Endothelial cell of umbilical vein (primary cell): Measurements from ENCODE around the gene ZMIZ2. TPM values are rescaled to one million over a fixed set of nuclear protein-coding genes. Genes with fewer than 3 reads are reported as not detected.

ENCODE experiments used
- BruUV-seq: library from RNA; stranded (reverse); fragments of 400-500 nt; replicated peaks from 2 replicates; lab custom pipeline; 2021; lab: Mats Ljungman, UMichigan
- CTCF ChIA-PET: fragments of 300-600, 350-600 bp; sonication (Branson Sonifier 250); formaldehyde crosslinking; loops from one replicate; lab custom pipeline; 2021; ENCODE audit warnings: antibody characterized with exemption, inconsistent platforms; lab: Charles Lee
- POLR2A ChIA-PET: fragments of 300-600, 350-600 bp; sonication (Branson Sonifier 250); formaldehyde crosslinking; loops from one replicate; lab custom pipeline; 2021; ENCODE audit warnings: antibody characterized with exemption, inconsistent platforms; lab: Charles Lee
- DNase-seq: peaks from one replicate; pipeline ENCODE4 v3.0.0-alpha.2; 2011; ENCODE audit warnings: low read depth, low spot score
- FAIRE-seq: peaks from 2 replicates; lab custom pipeline; 2011; peaks lifted over from hg19 to GRCh38; lab: Jason Lieb, UNC
- H2AFZ ChIP-seq: 2 replicates; pipeline ENCODE4 v1.6.0; 2012; ENCODE audit warnings: low read depth, low read length, control low read depth, inconsistent platforms
- H3K27ac ChIP-seq: 2 replicates; pipeline ENCODE4 v1.5.1; 2011; ENCODE audit warnings: low read depth, mild to moderate bottlenecking, control low read depth, low read length, moderate library complexity; ENCODE audit not compliant: insufficient read depth
- H3K27me3 ChIP-seq, 2 experiments: 2 replicates each; pipeline versions ENCODE4 v1.6.0 to v1.6.1; 2011; ENCODE audit warnings: low read length in 2 of 2, mixed read lengths in 1 of 2; ENCODE audit not compliant: control insufficient read depth in 2 of 2, insufficient read depth in 2 of 2
- H3K36me3 ChIP-seq, 2 experiments: 2 replicates in 1 of 2; 3 replicates in 1 of 2; pipeline ENCODE4 v1.5.1; 2011; ENCODE audit warnings: low read length in 2 of 2, mild to moderate bottlenecking in 1 of 2, moderate library complexity in 1 of 2; ENCODE audit not compliant: control insufficient read depth in 2 of 2, insufficient read depth in 2 of 2; ENCODE audit errors: extremely low read depth in 1 of 2
- H3K4me1 ChIP-seq: 3 replicates; pipeline ENCODE4 v1.5.1; 2011; ENCODE audit warnings: mild to moderate bottlenecking, low read length; ENCODE audit not compliant: control insufficient read depth, insufficient read depth; ENCODE audit errors: extremely low read depth
- H3K4me2 ChIP-seq: 2 replicates; pipeline ENCODE4 v1.6.1; 2011; ENCODE audit warnings: low read length, control low read depth, mixed read lengths; ENCODE audit not compliant: insufficient read depth
- H3K4me3 ChIP-seq, 3 experiments: fragments of 200-600 bp in 1 of 3; sonication (generic), shearing (Covaris generic) in 1 of 3; replicated peaks in 1 of 3; 2 replicates each; pipeline ENCODE4 v1.5.1; 2011 to 2016; ENCODE audit warnings: control low read depth in 3 of 3, low read length in 3 of 3, mild to moderate bottlenecking in 2 of 3, inconsistent platforms in 1 of 3, low read depth in 1 of 3, moderate library complexity in 1 of 3; ENCODE audit not compliant: insufficient read depth in 1 of 3
- H3K79me2 ChIP-seq: 2 replicates; pipeline ENCODE4 v1.6.0; 2012; ENCODE audit warnings: low read length, inconsistent platforms; ENCODE audit not compliant: control insufficient read depth, insufficient read depth
- H3K9ac ChIP-seq: replicated peaks from 2 replicates; pipeline ENCODE3; 2011; ENCODE audit warnings: low read length, control low read depth; ENCODE audit not compliant: insufficient read depth; ENCODE audit errors: extremely low read depth
- H3K9me1 ChIP-seq: replicated peaks from 3 replicates; pipeline ENCODE4 v1.6.0; 2011; ENCODE audit warnings: mild to moderate bottlenecking, low read length; ENCODE audit not compliant: control insufficient read depth, insufficient read depth; ENCODE audit errors: extremely low read depth
- H3K9me3 ChIP-seq: replicated peaks from 2 replicates; pipeline ENCODE4 v1.5.1; 2012; ENCODE audit warnings: low read length, inconsistent platforms; ENCODE audit not compliant: control insufficient read depth, insufficient read depth
- H4K20me1 ChIP-seq: replicated peaks from 2 replicates; pipeline ENCODE3; 2011; ENCODE audit warnings: mild to moderate bottlenecking, low read length; ENCODE audit not compliant: control insufficient read depth, insufficient read depth; ENCODE audit errors: extremely low read depth
- CTCF ChIP-seq, 2 donors: IDR thresholded peaks; 1 replicate in 1 of 2; 2 replicates in 1 of 2; pipeline ENCODE4 v1.5.1; 2011; ENCODE audit warnings: low read length in 2 of 2, mild to moderate bottlenecking in 2 of 2, moderate library complexity in 2 of 2, control low read depth in 1 of 2, inconsistent platforms in 1 of 2, low read depth in 1 of 2; ENCODE audit not compliant: insufficient read depth in 1 of 2; ENCODE audit errors: extremely low read depth in 1 of 2
- EZH2 ChIP-seq: IDR thresholded peaks from 2 replicates; pipeline ENCODE4 v1.6.1; 2012; ENCODE audit warnings: borderline replicate concordance, low read depth, mild to moderate bottlenecking, moderate library complexity, low read length, inconsistent platforms; ENCODE audit not compliant: severe bottlenecking
- FOS ChIP-seq: IDR thresholded peaks from 2 replicates; pipeline ENCODE4 v1.6.1; 2011; ENCODE audit warnings: mild to moderate bottlenecking, low read length, moderate library complexity, borderline replicate concordance; ENCODE audit not compliant: insufficient read depth
- GATA2 ChIP-seq: IDR thresholded peaks from 2 replicates; pipeline ENCODE4 v1.7.0; 2011; ENCODE audit warnings: low read depth, mild to moderate bottlenecking, moderate library complexity, mixed read lengths, low read length; ENCODE audit not compliant: insufficient read length, insufficient read depth
- JUN ChIP-seq: IDR thresholded peaks from 2 replicates; pipeline ENCODE4 v1.6.1; 2011; ENCODE audit warnings: borderline replicate concordance, low read depth; ENCODE audit not compliant: insufficient read length, insufficient read depth
- MAX ChIP-seq: IDR thresholded peaks from 2 replicates; pipeline ENCODE4 v1.6.1; 2011; ENCODE audit not compliant: insufficient read depth, insufficient read length
- MYC ChIP-seq: IDR thresholded peaks from one replicate; pipeline ENCODE4 v1.6.1; 2011; ENCODE audit warnings: mild to moderate bottlenecking, low read depth, low read length
- POLR2A ChIP-seq: IDR thresholded peaks from 2 replicates; pipeline ENCODE4 v1.6.1; 2012; ENCODE audit warnings: low read depth, mild to moderate bottlenecking, control low read depth, low read length
- POLR2AphosphoS5 ChIP-seq: IDR thresholded peaks from 2 replicates; pipeline ENCODE4 v1.6.1; 2012; ENCODE audit warnings: low read depth, mild to moderate bottlenecking, control low read depth, low read length, moderate library complexity; ENCODE audit not compliant: insufficient read depth
- dilution Hi-C: fragments of 300-500 bp; cut with MboI; formaldehyde crosslinking; loops from one replicate; pipeline ENCODE4 v1.15.0; 2019; ENCODE audit warnings: low sequenced_read_pairs; ENCODE audit not compliant: extremely low pct_ligation_motif_present
- intact Hi-C: fragments of 100-400 bp; cut with micrococcal nuclease; formaldehyde crosslinking; loops from one replicate; pipeline ENCODE4 v1.10.0; 2022
- polyA plus RNA-seq, 4 experiments: library from polyadenylated mRNA; depleted of rRNA in 3 of 4; stranded (reverse) in 3 of 4; unstranded in 1 of 4; fragments of >200 nt; gene quantifications; 2 replicates each; pipeline versions ENCODE4 v1.2.1 to v1.2.3, GENCODE V29; 2011 to 2012; ENCODE audit warnings: missing spikeins in 1 of 4
- total RNA-seq: library from RNA; stranded (reverse); gene quantifications from 2 replicates; pipeline ENCODE4 v1.2.3, GENCODE V29; 2021

The ZMIZ2 gene
- total and polyA plus RNA-seq, 2 donors (not counting 3 experiments of a cell fraction or from before 2014, with no cell fraction given) = 30.6 to 87.5 TPM

GRCh38 chr7:44706788-44707557 lies 41.7 kb upstream of the ZMIZ2 start:
- ChIA-PET CTCF (no interaction called here), POLR2A (no interaction called here)
- H3K9me3 ChIP-seq = no peaks in the 10 kb centered on the region
- DNase-seq = no peak
- H3K4me1 ChIP-seq = no peaks in the 10 kb centered on the region
- H3K79me2 ChIP-seq = no peaks in the 10 kb centered on the region
- no peak overlapping the region for H3K9ac ChIP-seq
- peaks cover 0 to 25% of the 10 kb centered on the region in 2 experiments for H3K36me3 ChIP-seq
- FAIRE-seq = no peak
- BruUV-seq = no TSS peak
- no peaks in the 10 kb centered on the region for H4K20me1 ChIP-seq
- no peak overlapping the region for H3K4me2 ChIP-seq
- H2AFZ ChIP-seq = no peak overlapping the region
- no peaks in the 10 kb centered on the region for H3K27me3 ChIP-seq
- H3K27ac ChIP-seq = no peak overlapping the region
- H3K9me1 ChIP-seq = no peaks in the 10 kb centered on the region
- intact Hi-C loops (no loop called here), dilution Hi-C loops (no loop called here)
- TF ChIP-seq GATA2 (no peak), JUN (no peak), EZH2 (no peak), FOS (no peak), CTCF (IDR thresholded peaks at IDR 0.05; ENCODE audit: extremely low read depth in 1 of 2, insufficient read depth in 1 of 2, low read depth in 1 of 2, low read length in 2 of 2) (no peak), POLR2AphosphoS5 (no peak), MYC (no peak), MAX (no peak), POLR2A (no peak)
- H3K4me3 ChIP-seq = no peak overlapping the region
